Breast epithelium (tissue), 3 donors: ENCODE data around the gene DDX39B.

Experiments
- CTCF ChIP-seq, 3 donors: fragments of 450-650 bp; IDR thresholded peaks; one replicate each; pipeline ENCODE4 v1.5.1; 2016 to 2017; ENCODE audit warnings: antibody characterized with exemption in 3 of 3, mild to moderate bottlenecking in 3 of 3, moderate library complexity in 3 of 3
- POLR2AphosphoS5 ChIP-seq, 3 donors: sonication (generic); formaldehyde crosslinking; IDR thresholded peaks; one replicate each; pipeline ENCODE4 v1.6.1; 2017; ENCODE audit warnings: antibody characterized with exemption in 3 of 3

DNA sequence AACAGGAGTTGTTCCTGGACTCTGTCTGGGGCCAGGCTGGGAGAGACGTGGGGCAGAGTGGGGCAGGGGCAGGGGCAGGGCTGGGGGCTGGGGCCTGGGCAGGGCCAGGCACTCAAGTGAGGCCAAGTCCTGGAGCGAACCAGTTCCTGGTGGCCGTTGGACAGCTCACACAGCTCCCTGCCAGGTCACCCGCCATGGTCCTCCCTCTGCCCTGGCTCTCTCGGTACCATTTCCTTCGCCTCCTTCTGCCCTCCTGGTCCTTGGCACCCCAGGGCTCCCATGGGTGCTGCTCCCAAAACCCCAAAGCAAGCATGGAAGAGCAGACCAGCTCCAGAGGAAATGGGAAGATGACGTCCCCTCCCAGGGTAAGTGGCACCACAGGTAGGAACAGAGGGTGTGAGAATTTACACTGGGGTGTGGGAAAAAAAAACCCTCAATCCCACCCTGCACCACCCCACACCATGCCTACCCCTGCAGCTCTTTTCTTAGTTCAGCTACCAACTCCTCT lies 12.9 kb downstream of the DDX39B start, which contains the start of gene MCCD1:
- no peak for TF ChIP-seq CTCF (IDR thresholded peaks at IDR 0.05)
- no peak for TF ChIP-seq POLR2AphosphoS5 (IDR thresholded peaks at IDR 0.05)
